ENCODE measurements around the gene GRID2IP.

GRID2IP gene

GRCh38 chr7:6576024-6576866, 25.0 kb upstream of the GRID2IP start:
- peak overlapping the region; percentile 82 for H3K4me2 ChIP-seq (ENCODE audit: low read depth, low read length, poor library complexity, severe bottlenecking)
- H3K27ac ChIP-seq (ENCODE audit: low read depth, low read length), result no peak overlapping the region
- H3K36me3 ChIP-seq (ENCODE audit: low read length), result peaks cover under 1% of the 10 kb centered on the region; the same call in 1 of the 2 replicates
- peaks cover 4% of the 10 kb centered on the region; the same call in 1 of the 2 replicates for H3K79me2 ChIP-seq (ENCODE audit: insufficient read depth, low read length)
- no peaks in the 10 kb centered on the region for H3K9me3 ChIP-seq (ENCODE audit: insufficient read depth, low read length)
- H3K9ac ChIP-seq (ENCODE audit: low read length), result peak overlapping the region; percentile 1; the same call in 1 of the 2 replicates
- peaks cover 21% of the 10 kb centered on the region for H3F3A ChIP-seq (ENCODE audit: insufficient read depth)
- peak overlapping the region; percentile 54 for H3K4me3 ChIP-seq (ENCODE audit: insufficient read depth, low read length, poor library complexity, severe bottlenecking)
- no peak overlapping the region for H2AFZ ChIP-seq (ENCODE audit: low read depth, low read length, severe bottlenecking)
- no peak for TF ChIP-seq EZH2phosphoT487 (conservative IDR thresholded peaks at IDR 0.05; ENCODE audit: low read length)
- TF ChIP-seq, protein P1, sequence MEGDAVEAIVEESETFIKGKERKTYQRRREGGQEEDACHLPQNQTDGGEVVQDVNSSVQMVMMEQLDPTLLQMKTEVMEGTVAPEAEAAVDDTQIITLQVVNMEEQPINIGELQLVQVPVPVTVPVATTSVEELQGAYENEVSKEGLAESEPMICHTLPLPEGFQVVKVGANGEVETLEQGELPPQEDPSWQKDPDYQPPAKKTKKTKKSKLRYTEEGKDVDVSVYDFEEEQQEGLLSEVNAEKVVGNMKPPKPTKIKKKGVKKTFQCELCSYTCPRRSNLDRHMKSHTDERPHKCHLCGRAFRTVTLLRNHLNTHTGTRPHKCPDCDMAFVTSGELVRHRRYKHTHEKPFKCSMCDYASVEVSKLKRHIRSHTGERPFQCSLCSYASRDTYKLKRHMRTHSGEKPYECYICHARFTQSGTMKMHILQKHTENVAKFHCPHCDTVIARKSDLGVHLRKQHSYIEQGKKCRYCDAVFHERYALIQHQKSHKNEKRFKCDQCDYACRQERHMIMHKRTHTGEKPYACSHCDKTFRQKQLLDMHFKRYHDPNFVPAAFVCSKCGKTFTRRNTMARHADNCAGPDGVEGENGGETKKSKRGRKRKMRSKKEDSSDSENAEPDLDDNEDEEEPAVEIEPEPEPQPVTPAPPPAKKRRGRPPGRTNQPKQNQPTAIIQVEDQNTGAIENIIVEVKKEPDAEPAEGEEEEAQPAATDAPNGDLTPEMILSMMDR (IDR thresholded peaks at IDR 0.05; ENCODE audit: insufficient read depth, low read length, poor library complexity, severe bottlenecking), result no peak
- H4K20me1 ChIP-seq (ENCODE audit: low read depth, low read length), result no peaks in the 10 kb centered on the region
- H3K27me3 ChIP-seq (ENCODE audit: low read length), result no peaks in the 10 kb centered on the region
- no peaks in the 10 kb centered on the region for H3K9me2 ChIP-seq (replicated peaks; ENCODE audit: insufficient read depth, low read length)

- Histone ChIP-seq H3K27ac (ENCODE audit: low read depth, low read length) (no peak overlapping the region), H2AFZ (ENCODE audit: low read depth, low read length, severe bottlenecking) (no peak overlapping the region), H3K36me3 (ENCODE audit: low read length) (no peaks in the 10 kb centered on the region), H3K9ac (ENCODE audit: low read length) (no peak overlapping the region), H3K4me2 (ENCODE audit: low read depth, low read length, poor library complexity, severe bottlenecking) (no peak overlapping the region), H3K9me3 (ENCODE audit: insufficient read depth, low read length) (no peaks in the 10 kb centered on the region), H3K27me3 (ENCODE audit: low read length) (no peaks in the 10 kb centered on the region), H4K20me1 (ENCODE audit: low read depth, low read length) (no peaks in the 10 kb centered on the region), H3F3A (ENCODE audit: insufficient read depth) (peaks cover 20% of the 10 kb centered on the region), H3K9me2 (replicated peaks; ENCODE audit: insufficient read depth, low read length) (no peaks in the 10 kb centered on the region), H3K79me2 (ENCODE audit: insufficient read depth, low read length) (peaks cover 4% of the 10 kb centered on the region; the same call in 1 of the 2 replicates), H3K4me3 (ENCODE audit: insufficient read depth, low read length, poor library complexity, severe bottlenecking) (no peak overlapping the region)
- TF ChIP-seq EZH2phosphoT487 (conservative IDR thresholded peaks at IDR 0.05; ENCODE audit: low read length), result no peak
- TF ChIP-seq, protein P1 (IDR thresholded peaks at IDR 0.05; ENCODE audit: insufficient read depth, low read length, poor library complexity, severe bottlenecking), result no peak
Observed at GRCh38 chr7:6575281-6576023, 24.2 kb upstream of the GRID2IP start.

DNA sequence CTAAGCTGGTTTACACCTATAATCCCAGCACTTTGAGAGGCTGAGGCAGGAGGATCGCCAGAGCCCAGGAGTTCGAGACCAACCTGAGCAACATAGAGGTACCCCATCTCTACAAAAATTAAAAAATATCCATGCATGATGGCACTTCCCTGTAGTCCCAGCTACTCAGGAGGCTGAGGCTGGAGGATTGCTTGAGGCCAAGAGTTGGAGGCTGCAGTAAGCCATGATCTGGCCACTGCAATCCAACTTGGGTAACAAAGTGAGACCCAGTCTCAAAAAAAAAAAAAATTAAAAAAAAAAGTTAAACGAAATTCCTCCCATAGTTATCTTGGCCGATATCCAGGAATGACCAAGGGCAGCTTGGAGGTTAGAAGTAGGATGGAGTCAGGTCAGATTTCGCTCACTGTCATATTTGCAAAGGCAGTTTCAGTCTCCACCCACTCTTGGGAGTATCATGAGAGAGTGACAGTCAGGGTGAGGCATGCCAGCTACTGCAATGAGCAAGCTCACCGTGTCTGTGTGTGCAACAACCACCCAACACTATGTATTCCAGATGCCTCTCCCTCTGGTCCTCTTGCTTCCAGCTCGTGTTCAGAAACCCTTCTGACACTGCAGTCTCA, 20.0 kb upstream of the GRID2IP start:
- Histone ChIP-seq H3K9ac (ENCODE audit: low read length) (no peak overlapping the region), H3K79me2 (ENCODE audit: insufficient read depth, low read length) (no peaks in the 10 kb centered on the region), H3K27ac (ENCODE audit: low read depth, low read length) (no peak overlapping the region), H3K9me2 (replicated peaks; ENCODE audit: insufficient read depth, low read length) (no peaks in the 10 kb centered on the region), H3K27me3 (ENCODE audit: low read length) (no peaks in the 10 kb centered on the region), H3F3A (ENCODE audit: insufficient read depth) (peaks cover 6% of the 10 kb centered on the region; the same call in 1 of the 2 replicates), H3K36me3 (ENCODE audit: low read length) (no peaks in the 10 kb centered on the region), H4K20me1 (ENCODE audit: low read depth, low read length) (no peaks in the 10 kb centered on the region), H2AFZ (ENCODE audit: low read depth, low read length, severe bottlenecking) (no peak overlapping the region), H3K4me3 (ENCODE audit: insufficient read depth, low read length, poor library complexity, severe bottlenecking) (no peak overlapping the region), H3K9me3 (ENCODE audit: insufficient read depth, low read length) (no peaks in the 10 kb centered on the region), H3K4me2 (ENCODE audit: low read depth, low read length, poor library complexity, severe bottlenecking) (no peak overlapping the region)
- TF ChIP-seq EZH2phosphoT487 (conservative IDR thresholded peaks at IDR 0.05; ENCODE audit: low read length), result no peak
- TF ChIP-seq, protein P1 (IDR thresholded peaks at IDR 0.05; ENCODE audit: insufficient read depth, low read length, poor library complexity, severe bottlenecking), result no peak

Data from SU-DHL-6 (cell line).